GM06990 (cell line): ENCODE results near the gene NEK11.

Experiments used
- DNase-seq: peaks from one replicate; pipeline ENCODE4 v3.0.0-alpha.2; 2011; ENCODE audit not compliant: insufficient read length; ENCODE audit errors: extremely low read depth
- H3K27me3 ChIP-seq: replicated peaks from 2 replicates; pipeline ENCODE4 v1.6.0; 2011; ENCODE audit warnings: low read length; ENCODE audit not compliant: control insufficient read depth, insufficient read depth
- H3K36me3 ChIP-seq: 2 replicates; pipeline ENCODE4 v1.5.1; 2011; ENCODE audit warnings: low read length; ENCODE audit not compliant: control insufficient read depth, insufficient read depth
- H3K4me3 ChIP-seq: replicated peaks from 2 replicates; pipeline ENCODE4 v1.5.1; 2011; ENCODE audit warnings: low read depth, mild to moderate bottlenecking, control low read depth, low read length
- TF ChIP-seq, protein P1 (sequence below): IDR thresholded peaks from 2 replicates; pipeline ENCODE4 v1.5.1; 2011; ENCODE audit warnings: low read length, control low read depth, mild to moderate bottlenecking, inconsistent platforms; ENCODE audit not compliant: insufficient read depth, poor library complexity, severe bottlenecking

NEK11 gene

DNA sequence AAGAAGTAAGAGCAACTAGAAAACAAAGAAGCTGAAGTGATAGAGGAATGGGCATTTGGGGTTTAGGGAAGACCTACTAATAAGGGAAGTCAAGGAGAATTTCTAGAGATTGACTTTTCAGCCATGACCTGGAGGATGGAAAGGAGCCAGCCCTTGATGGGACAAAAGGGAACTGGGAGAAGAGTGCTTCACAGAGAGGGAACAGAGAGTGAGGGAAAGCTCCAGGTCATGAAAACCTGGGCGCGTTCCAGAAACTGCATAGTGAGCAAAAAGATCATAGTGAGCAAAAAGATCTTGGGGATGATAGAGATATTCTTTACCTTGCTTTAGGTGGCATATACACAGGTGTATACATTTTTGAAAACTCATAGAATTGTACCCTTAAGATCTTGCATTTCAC, 211.8 kb downstream of the NEK11 start:
- H3K4me3 ChIP-seq: no peak overlapping the region
- no peak for DNase-seq
- no peaks in the 10 kb centered on the region for H3K27me3 ChIP-seq
- no peaks in the 10 kb centered on the region for H3K36me3 ChIP-seq
- TF ChIP-seq, protein P1, sequence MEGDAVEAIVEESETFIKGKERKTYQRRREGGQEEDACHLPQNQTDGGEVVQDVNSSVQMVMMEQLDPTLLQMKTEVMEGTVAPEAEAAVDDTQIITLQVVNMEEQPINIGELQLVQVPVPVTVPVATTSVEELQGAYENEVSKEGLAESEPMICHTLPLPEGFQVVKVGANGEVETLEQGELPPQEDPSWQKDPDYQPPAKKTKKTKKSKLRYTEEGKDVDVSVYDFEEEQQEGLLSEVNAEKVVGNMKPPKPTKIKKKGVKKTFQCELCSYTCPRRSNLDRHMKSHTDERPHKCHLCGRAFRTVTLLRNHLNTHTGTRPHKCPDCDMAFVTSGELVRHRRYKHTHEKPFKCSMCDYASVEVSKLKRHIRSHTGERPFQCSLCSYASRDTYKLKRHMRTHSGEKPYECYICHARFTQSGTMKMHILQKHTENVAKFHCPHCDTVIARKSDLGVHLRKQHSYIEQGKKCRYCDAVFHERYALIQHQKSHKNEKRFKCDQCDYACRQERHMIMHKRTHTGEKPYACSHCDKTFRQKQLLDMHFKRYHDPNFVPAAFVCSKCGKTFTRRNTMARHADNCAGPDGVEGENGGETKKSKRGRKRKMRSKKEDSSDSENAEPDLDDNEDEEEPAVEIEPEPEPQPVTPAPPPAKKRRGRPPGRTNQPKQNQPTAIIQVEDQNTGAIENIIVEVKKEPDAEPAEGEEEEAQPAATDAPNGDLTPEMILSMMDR: no peak

DNA sequence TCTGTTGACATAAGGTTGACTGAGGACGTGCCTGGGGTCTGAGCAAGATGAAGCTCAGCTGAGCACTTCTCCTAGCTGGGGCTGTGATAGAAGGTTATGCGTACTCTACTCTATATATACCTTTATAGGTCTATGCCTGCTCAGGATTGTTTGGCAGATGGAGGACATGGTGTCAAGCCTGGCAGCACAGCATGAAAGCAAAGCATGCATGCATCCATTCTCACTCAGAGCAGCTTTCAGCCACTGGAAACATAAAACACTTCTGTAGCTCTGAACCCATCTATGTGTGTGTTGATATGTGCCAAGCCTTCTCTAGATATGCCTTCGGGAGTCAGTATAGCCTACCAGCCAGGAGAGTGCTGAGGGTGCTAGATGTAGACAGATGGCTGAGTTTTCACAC, 212.6 kb downstream of the NEK11 start:
- Histone ChIP-seq H3K36me3 (no peaks in the 10 kb centered on the region), H3K4me3 (no peak overlapping the region), H3K27me3 (no peaks in the 10 kb centered on the region)
- TF ChIP-seq, protein P1: no peak
- no peak for DNase-seq

DNA sequence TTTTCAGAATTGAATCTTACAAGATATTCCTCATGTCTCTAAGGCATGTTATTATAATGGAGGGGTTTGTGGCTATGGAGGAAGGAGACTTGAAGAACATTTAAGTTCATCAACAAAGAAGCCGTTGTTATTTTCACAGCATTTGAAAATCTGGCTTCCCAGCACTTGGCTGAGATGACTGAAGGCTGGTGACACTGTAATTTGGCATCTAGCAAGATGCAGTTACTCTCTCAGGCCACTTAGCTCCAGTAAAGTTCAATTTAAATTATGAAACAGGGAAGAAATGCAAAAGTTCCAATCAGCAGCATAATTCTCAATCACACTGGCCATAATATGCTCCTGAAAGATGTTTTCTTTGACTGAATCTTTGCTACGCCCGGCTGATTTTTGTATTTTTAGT, 215.5 kb downstream of the NEK11 start:
- Histone ChIP-seq H3K27me3 (no peaks in the 10 kb centered on the region), H3K4me3 (no peak overlapping the region), H3K36me3 (no peaks in the 10 kb centered on the region)
- no peak for DNase-seq
- TF ChIP-seq, protein P1: no peak

DNA sequence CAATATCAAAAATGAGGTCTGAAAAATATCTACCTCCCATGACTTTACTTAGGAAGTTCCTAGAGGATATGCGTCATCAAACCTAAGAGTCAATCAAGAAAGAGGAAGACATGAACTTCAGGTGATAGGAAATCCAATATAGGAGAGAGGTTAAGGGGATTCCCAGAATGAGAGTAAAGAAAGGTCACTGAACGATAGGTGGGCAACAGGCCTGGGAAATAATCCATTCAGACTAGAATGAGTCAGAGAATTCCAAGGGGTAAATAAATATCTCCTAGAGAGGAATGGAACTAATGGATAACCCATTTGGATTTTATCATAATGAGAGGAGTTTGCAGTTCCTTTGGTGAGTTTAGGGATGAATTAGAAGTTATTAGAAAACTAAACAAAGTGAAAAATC, 223.8 kb downstream of the NEK11 start:
- TF ChIP-seq, protein P1: no peak
- Histone ChIP-seq H3K36me3 (no peaks in the 10 kb centered on the region), H3K27me3 (no peaks in the 10 kb centered on the region)

DNA sequence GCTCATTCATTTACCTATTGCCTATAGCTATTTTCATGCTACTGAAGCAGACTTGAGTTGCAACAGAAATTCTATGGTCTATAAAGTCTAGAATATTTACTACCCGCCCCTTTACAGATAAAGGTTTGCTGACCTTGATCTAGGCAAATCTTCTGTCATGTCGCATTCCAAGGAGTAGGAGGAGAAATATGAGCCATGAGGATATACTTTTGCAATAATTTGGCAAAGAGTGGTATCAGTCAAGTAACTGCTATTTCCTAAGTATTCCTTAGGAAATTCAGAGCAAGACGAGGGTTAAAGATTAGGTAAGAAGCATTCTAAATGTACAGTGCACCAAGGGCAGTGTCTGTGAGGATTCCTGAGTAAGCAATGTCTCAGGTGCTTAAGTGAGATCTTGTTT, 233.8 kb downstream of the NEK11 start:
- Histone ChIP-seq H3K27me3 (no peaks in the 10 kb centered on the region; the same call in 1 of the 2 replicates), H3K4me3 (no peak overlapping the region), H3K36me3 (no peaks in the 10 kb centered on the region)
- TF ChIP-seq, protein P1: no peak
- DNase-seq: no peak

More for the DNA sequence above, 223.8 kb downstream of the NEK11 start:
- H3K4me3 ChIP-seq: no peak overlapping the region
- no peak for DNase-seq

DNA sequence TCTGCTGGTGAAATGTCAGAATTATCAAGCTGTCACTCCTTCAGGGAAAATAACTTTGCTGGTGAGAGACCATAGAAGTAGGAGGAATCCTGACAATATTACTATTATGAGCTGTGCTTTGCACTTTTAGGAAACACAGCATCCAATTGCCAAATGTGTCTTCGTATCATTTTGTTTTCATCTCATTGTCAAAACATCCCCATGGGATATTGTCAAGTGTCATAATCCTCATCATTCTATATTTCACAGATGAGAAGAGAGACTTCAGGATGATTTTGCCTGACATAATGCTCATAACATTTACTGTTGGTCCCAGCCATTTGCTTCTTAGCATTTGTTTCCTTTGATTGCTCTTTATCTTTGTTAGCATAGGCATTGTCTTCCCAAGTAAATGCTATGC, 234.4 kb downstream of the NEK11 start:
- DNase-seq: no peak
- Histone ChIP-seq H3K4me3 (no peak overlapping the region), H3K27me3 (no peaks in the 10 kb centered on the region; the same call in 1 of the 2 replicates), H3K36me3 (no peaks in the 10 kb centered on the region)
- TF ChIP-seq, protein P1: no peak
